ACHN (cell line): ENCODE measurements around the gene SLC25A48.

Experiments used
- DNase-seq: peaks from one replicate; pipeline ENCODE4 v3.0.0-alpha.2; 2015
- in situ Hi-C: cut with HindIII; loops from 2 replicates; pipeline ENCODE4 v1.10.0; 2017; ENCODE audit warnings: low sequenced_read_pairs, low pct_ligation_motif_present, low pct_unique_long_range_greater_than_20kb

SLC25A48 gene, protein sequence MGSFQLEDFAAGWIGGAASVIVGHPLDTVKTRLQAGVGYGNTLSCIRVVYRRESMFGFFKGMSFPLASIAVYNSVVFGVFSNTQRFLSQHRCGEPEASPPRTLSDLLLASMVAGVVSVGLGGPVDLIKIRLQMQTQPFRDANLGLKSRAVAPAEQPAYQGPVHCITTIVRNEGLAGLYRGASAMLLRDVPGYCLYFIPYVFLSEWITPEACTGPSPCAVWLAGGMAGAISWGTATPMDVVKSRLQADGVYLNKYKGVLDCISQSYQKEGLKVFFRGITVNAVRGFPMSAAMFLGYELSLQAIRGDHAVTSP

GRCh38 chr5:135834639-135835529 lies at the start of gene SLC25A48:
Gene SLC25A48, plus strand, starts transcription at chr5:135834663. Its CDS starts 185 bp downstream, at chr5:135834848.
- in situ Hi-C loops, result no loop called here
- DNase-seq, result peak; percentile 52

GRCh38 chr5:135800656-135801055 lies 33.8 kb upstream of the SLC25A48 start:
- in situ Hi-C loops, result no loop called here
- no peak for DNase-seq

- in situ Hi-C loops, result no loop called here
- DNase-seq, result no peak
Measured at GRCh38 chr5:135810188-135810943, 24.1 kb upstream of the SLC25A48 start.

GRCh38 chr5:135811007-135811406 lies 23.5 kb upstream of the SLC25A48 start:
- in situ Hi-C loops, result no loop called here
- no peak for DNase-seq

GRCh38 chr5:135813758-135814157 lies 20.7 kb upstream of the SLC25A48 start:
- no peak for DNase-seq
- in situ Hi-C loops, result no loop called here

DNA sequence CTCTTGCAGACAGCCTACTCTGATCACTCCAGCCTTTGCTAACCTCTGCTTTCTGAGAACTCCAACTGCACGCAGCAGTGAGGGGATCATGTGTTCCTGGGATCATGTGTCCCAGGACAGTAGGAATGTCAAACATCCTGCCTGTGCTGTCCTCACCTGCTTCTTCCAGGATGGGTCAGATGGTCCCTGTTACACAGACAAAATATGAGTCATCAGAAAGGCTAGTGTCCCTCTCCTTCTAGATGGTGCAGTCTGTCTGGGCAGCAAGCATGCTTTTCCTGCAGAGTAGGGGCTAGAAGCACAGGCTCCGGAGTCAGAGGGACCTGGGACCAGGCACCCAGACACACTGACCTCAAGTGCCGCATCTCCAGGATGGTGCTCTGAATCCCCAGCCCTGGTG lies 20.1 kb upstream of the SLC25A48 start:
- no peak for DNase-seq
- in situ Hi-C loops, result no loop called here

DNA sequence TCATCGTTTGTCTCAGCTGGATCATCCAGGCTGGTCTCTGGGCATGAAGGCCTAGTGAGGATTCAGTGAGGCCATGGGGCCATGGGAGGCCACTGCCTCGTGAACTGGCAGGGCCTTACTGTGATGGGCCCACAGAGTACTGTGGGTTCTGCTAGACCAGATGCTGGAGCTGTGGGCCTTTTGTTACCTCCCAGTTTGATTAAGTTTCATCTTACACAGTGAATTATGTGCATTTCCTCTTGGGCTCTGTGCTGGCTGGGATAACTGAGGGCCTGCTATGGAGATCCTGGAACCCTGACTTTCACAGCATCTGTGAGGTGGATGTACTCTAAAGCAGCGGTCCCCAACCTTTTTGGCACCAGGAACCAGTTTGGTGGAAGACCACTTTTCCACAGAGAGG lies 19.7 kb upstream of the SLC25A48 start:
- in situ Hi-C loops, result no loop called here
- DNase-seq, result no peak

DNA sequence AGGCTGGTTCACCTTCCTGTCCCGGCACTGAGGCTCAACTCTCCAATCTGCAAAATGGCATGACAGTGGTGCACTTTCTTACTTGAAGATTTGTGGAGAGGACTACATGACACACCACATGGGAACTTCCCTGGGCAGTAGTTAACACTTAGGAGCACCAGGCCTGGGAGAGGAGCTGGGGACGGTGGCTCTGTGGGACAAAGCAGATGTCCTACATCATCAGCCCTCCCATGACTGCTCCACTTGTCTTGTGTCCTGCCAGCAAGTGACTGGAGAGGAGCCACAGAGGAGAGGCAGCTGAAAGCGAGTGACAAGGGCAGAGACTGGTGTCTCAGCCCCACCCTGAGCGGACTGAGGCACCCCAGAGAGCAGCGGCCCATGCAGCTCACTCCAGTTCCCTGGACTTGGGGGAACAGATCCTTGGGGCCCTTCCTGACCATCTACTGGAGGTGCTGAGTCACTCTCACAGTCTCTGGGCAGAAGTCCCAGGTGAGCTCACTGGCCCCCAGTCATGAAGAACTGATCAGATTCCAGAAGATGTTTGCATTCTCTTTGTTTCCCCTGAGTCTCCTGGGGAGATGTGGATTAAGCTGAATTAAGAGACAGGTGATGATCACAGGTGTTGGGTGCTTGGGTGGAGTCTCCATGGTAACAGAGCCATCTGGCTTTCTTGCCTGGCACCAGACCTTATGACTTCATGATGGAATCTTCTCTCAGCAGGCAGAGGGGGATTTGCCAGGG lies 13.2 kb upstream of the SLC25A48 start:
- in situ Hi-C loops, result no loop called here
- no peak for DNase-seq

- in situ Hi-C loops, result no loop called here
- no peak for DNase-seq
Measured at GRCh38 chr5:135821802-135822201, 12.7 kb upstream of the SLC25A48 start.

DNA sequence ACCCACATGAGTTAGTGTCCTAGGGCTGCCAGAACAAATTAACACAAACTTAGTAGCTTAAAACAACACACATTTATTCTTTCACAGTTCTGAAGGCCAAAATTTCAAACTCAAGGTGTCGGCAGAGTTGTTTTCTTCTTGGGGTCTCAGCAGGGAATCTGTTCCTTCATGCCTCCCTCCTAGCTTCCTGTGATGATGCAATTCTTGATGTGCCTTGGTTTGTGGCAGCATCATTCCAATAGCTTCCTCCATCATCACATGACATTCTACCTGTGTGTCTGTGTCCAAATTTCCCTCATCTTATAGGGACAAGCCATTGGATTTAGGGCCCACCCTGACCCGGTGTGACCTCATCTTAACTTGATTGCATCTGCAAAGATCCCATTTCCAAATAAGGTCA lies 12.2 kb upstream of the SLC25A48 start:
- DNase-seq, result no peak
- in situ Hi-C loops, result no loop called here

- no peak for DNase-seq
- in situ Hi-C loops, result no loop called here
Measured at GRCh38 chr5:135822959-135823358, 11.5 kb upstream of the SLC25A48 start.

DNA sequence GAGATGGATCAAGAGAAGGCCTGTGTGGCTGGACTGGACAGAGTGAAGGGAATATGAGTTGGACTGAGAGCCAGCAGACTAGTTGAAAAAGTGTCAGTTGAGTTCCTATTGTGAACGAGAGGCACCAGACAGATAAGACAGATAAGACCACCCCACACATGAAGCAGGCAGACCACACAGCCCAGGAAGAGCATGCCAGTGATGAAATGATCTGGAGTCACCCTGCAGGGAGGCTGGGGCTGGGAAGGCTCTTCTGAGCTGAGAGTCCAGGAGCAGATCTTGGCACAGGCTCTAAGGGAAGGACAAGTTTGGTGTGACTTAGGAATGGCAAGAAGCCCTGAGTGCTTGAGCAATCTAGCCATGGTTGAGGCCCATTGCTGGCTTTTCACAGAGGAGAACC lies 10.6 kb upstream of the SLC25A48 start:
- no peak for DNase-seq
- in situ Hi-C loops, result no loop called here

DNA sequence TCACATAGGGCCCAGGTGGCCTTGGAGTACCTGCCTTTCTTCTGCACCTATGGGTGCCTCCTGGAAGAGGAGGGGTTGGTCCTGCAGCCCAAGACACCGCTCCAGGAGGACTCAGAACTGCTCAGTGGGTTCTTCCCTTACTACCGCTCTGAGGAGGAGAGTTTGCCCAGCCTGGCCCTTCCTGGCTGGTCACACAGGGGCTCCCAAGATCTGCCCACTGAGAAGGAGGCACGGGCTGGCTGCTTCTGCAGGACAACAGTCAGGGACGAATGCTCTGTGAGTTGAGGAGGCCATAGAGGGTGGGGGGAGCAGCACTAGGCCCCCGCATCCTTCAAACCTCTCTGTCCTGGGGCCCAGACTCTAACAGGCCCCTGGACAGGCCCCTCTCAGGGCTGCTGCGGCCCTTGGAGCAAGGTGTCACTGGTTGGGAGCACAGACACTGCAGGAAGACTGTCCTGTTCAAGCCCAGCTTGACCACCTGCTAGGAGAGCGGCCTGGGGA lies 9.9 kb upstream of the SLC25A48 start:
- no peak for DNase-seq
- in situ Hi-C loops, result no loop called here

DNA sequence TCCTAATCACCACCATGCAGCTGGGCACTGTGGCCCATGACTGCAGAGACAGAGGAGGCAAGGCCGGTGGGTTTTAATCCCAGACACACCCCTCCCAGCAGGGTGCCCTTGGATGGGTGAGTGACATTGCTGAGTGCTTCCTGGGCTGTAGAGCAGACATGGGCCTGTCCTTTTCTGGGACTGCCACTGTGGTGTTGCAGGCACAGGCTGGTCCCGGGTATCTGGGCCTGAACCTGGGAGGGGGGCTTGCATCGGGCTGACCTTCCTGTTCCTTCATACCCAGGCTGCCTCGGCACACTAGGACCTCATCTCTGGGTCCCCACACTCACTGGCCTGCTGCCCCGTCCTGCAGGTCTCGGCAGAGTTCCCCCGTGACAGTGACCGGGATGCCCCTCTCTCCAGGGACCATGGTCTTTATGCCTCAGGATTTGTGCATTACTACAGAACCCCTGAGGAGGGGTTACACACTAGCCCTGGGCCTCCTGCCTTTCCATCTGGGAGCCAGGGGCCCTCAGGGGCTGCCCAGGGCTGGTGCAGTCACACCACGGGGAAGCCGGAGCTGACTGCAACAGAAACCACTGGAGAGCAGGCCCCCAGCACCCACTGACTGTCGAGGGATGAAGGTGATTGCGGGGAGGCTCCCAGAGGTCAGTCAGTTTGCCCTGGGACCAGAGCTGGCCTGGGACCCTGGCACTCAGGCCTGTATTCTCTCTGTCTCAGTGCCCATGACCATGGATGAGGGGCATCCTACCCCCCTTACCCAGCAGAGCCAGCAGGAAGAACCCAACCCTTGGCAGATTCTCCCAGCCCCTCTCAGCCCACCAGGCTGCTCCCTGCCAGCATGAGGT lies 8.9 kb upstream of the SLC25A48 start:
- DNase-seq, result no peak
- in situ Hi-C loops, result no loop called here

- DNase-seq, result no peak
- in situ Hi-C loops, result no loop called here
Measured at GRCh38 chr5:135826221-135826525, 8.3 kb upstream of the SLC25A48 start.

DNA sequence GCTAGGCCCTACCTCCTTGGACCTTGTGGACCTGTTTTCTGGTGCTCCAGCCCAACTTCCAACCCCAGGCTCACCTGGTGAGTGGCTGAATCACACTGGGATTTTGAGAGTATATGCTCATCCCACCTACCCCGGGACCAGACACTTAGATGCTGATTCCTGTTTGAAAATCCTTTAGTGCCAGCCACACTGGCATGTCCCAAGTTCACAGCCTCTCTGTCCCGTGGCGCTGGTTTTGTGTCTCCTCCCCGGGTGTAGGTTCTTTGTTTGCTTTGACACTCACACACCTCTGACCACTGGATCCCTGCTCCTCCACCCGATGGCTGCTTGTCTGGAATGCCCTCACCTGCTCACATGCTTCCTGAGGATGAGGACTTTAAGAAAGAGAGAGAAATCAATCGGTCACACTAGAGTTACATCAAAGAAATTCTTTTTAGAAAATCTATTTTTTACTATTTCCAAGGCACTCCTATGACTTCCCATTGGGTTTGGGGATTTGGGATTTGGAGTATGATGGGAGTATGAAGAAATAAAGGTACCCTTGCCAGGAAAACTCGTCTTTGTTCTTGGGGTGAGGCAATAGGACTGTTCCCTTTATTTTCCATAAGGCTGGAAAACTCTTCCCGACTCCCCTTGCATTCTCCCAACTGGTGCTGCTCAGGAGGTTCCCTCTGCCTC lies 7.3 kb upstream of the SLC25A48 start:
- no peak for DNase-seq
- in situ Hi-C loops, result no loop called here
